GM12878 (cell line): ENCODE results near the gene PLEKHM1. TPM values are rescaled to one million over a fixed set of nuclear protein-coding genes. Genes with fewer than 3 reads are reported as not detected.

Source experiments
- ATAC-seq: fragments of 200-7000 bp; cut with Tn5 transposase; 3 replicates; pipeline ENCODE4 v1.9.1; 2020; ENCODE audit warnings: mild to moderate bottlenecking, moderate library complexity
- BruUV-seq: library from RNA; stranded (reverse); fragments of 400-500 nt; replicated peaks from 2 replicates; lab custom pipeline; 2021; lab: Mats Ljungman, UMichigan
- CTCF ChIA-PET: fragments of 300-600 bp; sonication (Branson Sonifier 250); formaldehyde crosslinking; extraction: SDS; loops from one replicate; lab custom pipeline; 2021; ENCODE audit warnings: inconsistent platforms; lab: Yijun Ruan, JAX
- POLR2A ChIA-PET: fragments of 350-600 bp; formaldehyde crosslinking; extraction: SDS; loops from one replicate; lab custom pipeline; 2021; ENCODE audit warnings: inconsistent platforms; lab: Charles Lee
- RAD21 ChIA-PET: fragments of 300-600 bp; sonication (Branson Sonifier 250); formaldehyde crosslinking; loops from one replicate; lab custom pipeline; 2023; ENCODE audit warnings: antibody characterized with exemption; ENCODE audit not compliant: unreplicated experiment; lab: Charles Lee
- SMC1A ChIA-PET: fragments of 300-600 bp; sonication (Branson Sonifier 250); formaldehyde crosslinking; loops from one replicate; lab custom pipeline; 2023; ENCODE audit not compliant: unreplicated experiment, uncharacterized antibody; lab: Charles Lee
- DNase-seq: peaks from one replicate; pipeline ENCODE4 v3.0.0-alpha.2; 2011; ENCODE audit warnings: low read depth, low spot score
- FAIRE-seq: peaks from 3 replicates; lab custom pipeline; 2011; peaks lifted over from hg19 to GRCh38; lab: Jason Lieb, UNC
- H2AFZ ChIP-seq: 2 replicates; pipeline ENCODE4 v1.6.0; 2011; ENCODE audit warnings: low read depth, low read length, control low read depth; ENCODE audit not compliant: control insufficient read depth
- H3K27ac ChIP-seq: 2 replicates; pipeline ENCODE4 v1.5.1; 2011; ENCODE audit warnings: control low read depth; ENCODE audit not compliant: control insufficient read depth, insufficient read depth
- H3K27me3 ChIP-seq, 2 experiments: replicated peaks in 1 of 2; 2 replicates each; pipeline versions ENCODE4 v1.6.0 to v1.6.1; 2011; ENCODE audit warnings: low read length in 1 of 2; ENCODE audit not compliant: control insufficient read depth in 2 of 2, insufficient read depth in 2 of 2
- H3K36me3 ChIP-seq, 2 experiments: 2 replicates each; pipeline ENCODE4 v1.5.1; 2011; ENCODE audit warnings: low read length in 1 of 2; ENCODE audit not compliant: control insufficient read depth in 2 of 2, insufficient read depth in 2 of 2
- H3K4me1 ChIP-seq: 2 replicates; pipeline ENCODE4 v1.6.1; 2011; ENCODE audit warnings: mild to moderate bottlenecking, low read length, moderate library complexity, mixed read lengths; ENCODE audit not compliant: control insufficient read depth, insufficient read depth
- H3K4me2 ChIP-seq: 2 replicates; pipeline ENCODE4 v1.6.0; 2011; ENCODE audit warnings: control low read depth; ENCODE audit not compliant: control insufficient read depth, insufficient read depth
- H3K4me3 ChIP-seq: fragments of 200-600 bp; sonication (generic); 2 replicates; pipeline ENCODE4 v1.5.1; 2016
- H3K79me2 ChIP-seq: 2 replicates; pipeline ENCODE4 v1.6.0; 2011; ENCODE audit warnings: low read length; ENCODE audit not compliant: control insufficient read depth, insufficient read depth
- H3K9ac ChIP-seq: 2 replicates; pipeline ENCODE4 v1.8.0; 2011; ENCODE audit warnings: low read length, control low read depth, mixed read lengths; ENCODE audit not compliant: control insufficient read depth, insufficient read depth
- H3K9me3 ChIP-seq: replicated peaks from 3 replicates; pipeline ENCODE4 v1.5.1; 2011; ENCODE audit warnings: mild to moderate bottlenecking, low read length; ENCODE audit not compliant: control insufficient read depth, insufficient read depth
- H4K20me1 ChIP-seq: 2 replicates; pipeline ENCODE4 v1.6.0; 2011; ENCODE audit not compliant: control insufficient read depth, insufficient read depth
- ATF3 ChIP-seq: IDR thresholded peaks from 2 replicates; pipeline ENCODE4 v1.6.1; 2011; ENCODE audit warnings: low read depth, mild to moderate bottlenecking, low read length, moderate library complexity, borderline replicate concordance; ENCODE audit errors: extremely low read depth
- BCLAF1 ChIP-seq: fragments of 450-650 bp; IDR thresholded peaks from 2 replicates; pipeline ENCODE4 v1.6.1; 2017; ENCODE audit warnings: antibody characterized with exemption, mild to moderate bottlenecking, moderate library complexity
- DPF2 ChIP-seq: fragments of 450-650 bp; IDR thresholded peaks from 2 replicates; pipeline ENCODE4 v1.6.1; 2017; ENCODE audit warnings: mild to moderate bottlenecking
- EED ChIP-seq: sonication (generic); IDR thresholded peaks from 2 replicates; pipeline ENCODE4 v1.6.1; 2016; ENCODE audit warnings: antibody characterized with exemption, low read depth
- HDAC2 ChIP-seq: fragments of 200-600 bp; sonication (generic); IDR thresholded peaks from 2 replicates; pipeline ENCODE4 v1.6.1; 2017
- MTA2 ChIP-seq: fragments of 450-650 bp; IDR thresholded peaks from 2 replicates; pipeline ENCODE4 v1.6.1; 2016; ENCODE audit warnings: low read depth, mild to moderate bottlenecking, moderate library complexity
- MXI1 ChIP-seq: fragments of 150-350 bp; IDR thresholded peaks from 2 replicates; pipeline ENCODE4 v1.6.1; 2011; ENCODE audit warnings: low read depth, mild to moderate bottlenecking, inconsistent platforms, low read length, improper control_type of control experiment
- NR2C1 ChIP-seq: fragments of 450-650 bp; IDR thresholded peaks from 2 replicates; pipeline ENCODE4 v1.6.1; 2017; ENCODE audit warnings: antibody characterized with exemption, mild to moderate bottlenecking, moderate library complexity
- NR2C2 ChIP-seq: IDR thresholded peaks from 2 replicates; pipeline ENCODE4 v1.6.1; 2011; ENCODE audit warnings: borderline replicate concordance, low read depth; ENCODE audit not compliant: control insufficient read depth, insufficient read length
- PML ChIP-seq: IDR thresholded peaks from 2 replicates; pipeline ENCODE4 v1.6.1; 2012; ENCODE audit warnings: low read length, inconsistent platforms
- PRDM15 ChIP-seq: fragments of 450-650 bp; formaldehyde crosslinking; IDR thresholded peaks from 2 replicates; pipeline ENCODE4 v1.4.0; 2020; ENCODE audit warnings: mild to moderate bottlenecking, moderate library complexity
- RAD21 ChIP-seq: IDR thresholded peaks from 2 replicates; pipeline ENCODE4 v1.6.1; 2011; ENCODE audit warnings: mild to moderate bottlenecking, low read depth, low read length, moderate library complexity; ENCODE audit not compliant: insufficient read depth
- SIN3A ChIP-seq: IDR thresholded peaks from 2 replicates; pipeline ENCODE4 v1.6.1; 2012; ENCODE audit warnings: low read depth, low read length, improper control_type of control experiment
- SMC3 ChIP-seq: IDR thresholded peaks from 2 replicates; pipeline ENCODE4 v1.6.1; 2011; ENCODE audit warnings: low read length, improper control_type of control experiment, borderline replicate concordance
- SUPT20H ChIP-seq: IDR thresholded peaks from 2 replicates; pipeline ENCODE4 v1.6.1; 2011; ENCODE audit warnings: low read depth, mild to moderate bottlenecking, low read length, moderate library complexity, borderline replicate concordance; ENCODE audit not compliant: control insufficient read depth
- TCF12 ChIP-seq: IDR thresholded peaks from 2 replicates; pipeline ENCODE4 v1.6.1; 2011; ENCODE audit warnings: low read depth, mild to moderate bottlenecking, low read length
- WGBS: methylation state at CpG from one replicate; pipeline ENCODE4 v1.1.6; 2016; ENCODE audit warnings: low lambda C conversion rate; ENCODE audit not compliant: insufficient replicate concordance, insufficient coverage; ENCODE audit errors: missing lambda C conversion rate; 5-methylcytosine and 5-hydroxymethylcytosine counted together
- in situ Hi-C: fragments of 300-500 bp; cut with MboI; formaldehyde crosslinking; loops from 9 replicates; pipeline ENCODE4 v1.14.3; 2018; ENCODE audit warnings: mixed read lengths
- intact Hi-C: fragments of 100-400 bp; cut with micrococcal nuclease; formaldehyde crosslinking; loops from one replicate; pipeline ENCODE4 v1.14.2; 2022; ENCODE audit not compliant: unreplicated experiment
- polyA plus RNA-seq, 11 experiments: library from polyadenylated mRNA; depleted of rRNA in 4 of 11; unstranded in 6 of 11; stranded (reverse) in 5 of 11; fragments of >200 nt; fragmentation: Nextera tagmentation in 4 of 11; fragmentation: Illumina TruSeq in 1 of 11; extraction: Ambion mirVana in 4 of 11; extraction: Trizol in 1 of 11; gene quantifications; 1 replicate in 1 of 11; 2 replicates in 10 of 11; pipeline versions ENCODE4 v1.2.1 to v1.2.3, GENCODE V29; 2011 to 2016; ENCODE audit warnings: inconsistent platforms in 2 of 11, missing spikeins in 2 of 11, low read depth in 1 of 11
- total RNA-seq, 4 experiments: library from RNA; depleted of rRNA in 3 of 4; stranded (reverse); fragments of >200 nt in 3 of 4; fragmentation: Illumina TruSeq in 1 of 4; extraction: Trizol in 1 of 4; gene quantifications; 2 replicates each; pipeline versions ENCODE4 v1.2.1 to v1.2.3, GENCODE V29; 2013 to 2021
- TF ChIP-seq, protein P1 (sequence below): IDR thresholded peaks from 2 replicates; pipeline ENCODE4 v1.6.1; 2012; ENCODE audit warnings: low read length, inconsistent platforms

The PLEKHM1 gene
- total and polyA plus RNA-seq, 10 of the 15 experiments (the other 5 are each of a cell fraction or from before 2014, with no cell fraction given): 0.21 to 27.8 (median 9.4) TPM

DNA sequence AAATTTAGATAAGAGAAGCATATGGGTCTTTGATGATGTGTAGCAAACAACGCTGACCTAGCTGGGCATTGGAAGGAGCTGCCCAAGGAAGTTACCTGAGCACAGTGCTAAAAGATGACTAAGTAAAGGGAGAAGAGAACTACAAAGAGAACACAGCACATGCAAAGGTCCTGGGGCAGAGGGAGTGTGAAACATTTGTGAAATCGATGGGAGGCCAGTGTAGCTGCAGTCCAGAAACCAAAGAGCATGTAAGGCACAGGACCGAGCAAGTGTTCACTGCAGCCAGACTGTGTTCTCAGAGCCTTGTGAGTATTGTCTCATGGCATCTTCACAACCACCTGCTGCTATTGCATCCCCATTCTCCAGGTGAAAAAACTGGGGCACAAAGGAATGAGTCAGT, 102.8 kb downstream of the PLEKHM1 start:
- TF ChIP-seq ATF3: no peak
- no peak for TF ChIP-seq PRDM15 (CRISPR knock-in tag)
- TF ChIP-seq NR2C2: no peak
- no peak for TF ChIP-seq SIN3A
- TF ChIP-seq, protein P1, sequence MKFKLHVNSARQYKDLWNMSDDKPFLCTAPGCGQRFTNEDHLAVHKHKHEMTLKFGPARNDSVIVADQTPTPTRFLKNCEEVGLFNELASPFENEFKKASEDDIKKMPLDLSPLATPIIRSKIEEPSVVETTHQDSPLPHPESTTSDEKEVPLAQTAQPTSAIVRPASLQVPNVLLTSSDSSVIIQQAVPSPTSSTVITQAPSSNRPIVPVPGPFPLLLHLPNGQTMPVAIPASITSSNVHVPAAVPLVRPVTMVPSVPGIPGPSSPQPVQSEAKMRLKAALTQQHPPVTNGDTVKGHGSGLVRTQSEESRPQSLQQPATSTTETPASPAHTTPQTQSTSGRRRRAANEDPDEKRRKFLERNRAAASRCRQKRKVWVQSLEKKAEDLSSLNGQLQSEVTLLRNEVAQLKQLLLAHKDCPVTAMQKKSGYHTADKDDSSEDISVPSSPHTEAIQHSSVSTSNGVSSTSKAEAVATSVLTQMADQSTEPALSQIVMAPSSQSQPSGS: no peak
- no peak for TF ChIP-seq TCF12
- no peak for TF ChIP-seq BCLAF1
- no peak for TF ChIP-seq NR2C1
- no peak for TF ChIP-seq EED
- TF ChIP-seq MTA2: no peak
- TF ChIP-seq DPF2: no peak
- no peak for TF ChIP-seq RAD21
- TF ChIP-seq MXI1: no peak
- no peak for TF ChIP-seq HDAC2
- TF ChIP-seq SMC3: no peak
- TF ChIP-seq SUPT20H: no peak
- no peak for TF ChIP-seq PML
- ChIA-PET CTCF (interaction anchor here (0.6 to 15.5 kb wide), 15 partner anchors 13 to 252 kb away, joined by 3 to 291 read pairs (median 5); partner anchors contain the start of genes ACBD4, FMNL1 and MAP3K14), RAD21 (interaction anchor here (0.9 to 7.4 kb wide), 10 partner anchors 19 to 169 kb away, joined by 3 to 107 read pairs (median 3); partner anchors contain the start of gene MAP3K14), SMC1A (interaction anchor here (1.1 to 12.7 kb wide), 11 partner anchors 22 to 252 kb away, joined by 3 to 184 read pairs (median 4); partner anchors contain the start of genes ACBD4, FMNL1 and MAP3K14), POLR2A (interaction anchor here (2.0 kb wide), 1 partner anchor 111 kb away, joined by 6 read pairs; no protein-coding TSS in a partner anchor)
- no peaks in the 10 kb centered on the region for H4K20me1 ChIP-seq
- no peak overlapping the region for H3K27ac ChIP-seq
- no peak for DNase-seq
- H3K9me3 ChIP-seq: no peaks in the 10 kb centered on the region
- ATAC-seq: no peak
- no peak for FAIRE-seq
- intact Hi-C loops (loop anchor here (5.0 kb wide), 1 partner anchor 85 kb away; no protein-coding TSS in a partner anchor), in situ Hi-C loops (loop anchor here (5.0 kb wide), 2 partner anchors 110 to 170 kb away; no protein-coding TSS in a partner anchor)
- BruUV-seq: no TSS peak
- H3K36me3 ChIP-seq: no peaks in the 10 kb centered on the region
- no peaks in the 10 kb centered on the region for H3K27me3 ChIP-seq
- WGBS: 68% methylated on average over 3 of the region's 3 CpGs
- H3K4me2 ChIP-seq: no peak overlapping the region
- H3K4me3 ChIP-seq: no peak overlapping the region
- no peak overlapping the region for H2AFZ ChIP-seq
- H3K4me1 ChIP-seq: peaks cover 12% of the 10 kb centered on the region
- H3K79me2 ChIP-seq: no peaks in the 10 kb centered on the region
- H3K9ac ChIP-seq: no peak overlapping the region
